Lower leg skin (tissue), 4 donors: ENCODE measurements around the gene PPP6R3. TPM values are rescaled to one million over a fixed set of nuclear protein-coding genes. Genes with fewer than 3 reads are reported as not detected.

Source experiments
- DNase-seq, 2 donors: peaks; one replicate each; pipeline ENCODE4 v3.0.0-alpha.2; 2019; ENCODE audit warnings: low spot score in 2 of 2
- H3K4me3 ChIP-seq: fragments of 200-600 bp; sonication (generic); 2 replicates; pipeline ENCODE4 v1.5.1; 2017; ENCODE audit warnings: mild to moderate bottlenecking, low read depth; ENCODE audit not compliant: poor library complexity, severe bottlenecking
- POLR2A ChIP-seq, 2 donors: fragments of 450-650 bp; IDR thresholded peaks; one replicate each; pipeline ENCODE4 v1.6.1; 2016 to 2017; ENCODE audit warnings: antibody characterized with exemption in 2 of 2, mild to moderate bottlenecking in 1 of 2, moderate library complexity in 1 of 2
- WGBS, 2 donors: methylation state at CpG; one replicate each; pipeline ENCODE4 v1.1.5; 2018; 5-methylcytosine and 5-hydroxymethylcytosine counted together
- intact Hi-C: fragments of 100-400 bp; cut with DNase I; formaldehyde crosslinking; loops from one replicate; pipeline ENCODE4 v1.15.0; 2023; ENCODE audit warnings: low total_unique reads
- total RNA-seq, 4 donors: library from RNA; depleted of rRNA; stranded (reverse); fragments of >200 nt; gene quantifications; one replicate each; pipeline ENCODE4 v1.1.0, GENCODE V29; 2016
- TF ChIP-seq, protein P1 (sequence below), 3 donors: fragments of 450-650 bp; IDR thresholded peaks; one replicate each; pipeline ENCODE4 v1.5.1; 2016; ENCODE audit warnings: antibody characterized with exemption in 3 of 3, mild to moderate bottlenecking in 3 of 3, moderate library complexity in 2 of 3

Gene PPP6R3
- total RNA-seq, 4 donors from 2014 or later = 74.2 to 119 (median 88.6) TPM

DNA sequence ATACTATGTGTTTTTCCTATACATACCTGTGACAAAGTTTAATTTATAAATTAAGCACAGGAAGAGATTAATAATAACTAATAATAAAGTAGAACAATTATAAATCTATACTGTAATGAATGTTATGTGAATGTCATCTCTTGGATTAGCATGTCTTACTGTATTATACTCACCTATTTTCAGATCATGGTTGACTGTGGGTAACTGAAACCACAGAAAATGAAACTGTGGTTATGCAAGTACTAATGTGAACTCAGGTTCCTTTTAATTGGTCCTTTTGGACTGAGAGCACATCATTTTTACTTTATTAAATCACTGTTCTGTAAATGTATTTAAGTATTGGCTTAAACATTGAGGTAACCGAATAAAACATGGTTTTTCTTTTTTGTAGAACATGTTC is 108.8 kb downstream of the PPP6R3 start:
- DNase-seq = no peak
- no peak for TF ChIP-seq POLR2A (IDR thresholded peaks at IDR 0.05)
- TF ChIP-seq, protein P1, sequence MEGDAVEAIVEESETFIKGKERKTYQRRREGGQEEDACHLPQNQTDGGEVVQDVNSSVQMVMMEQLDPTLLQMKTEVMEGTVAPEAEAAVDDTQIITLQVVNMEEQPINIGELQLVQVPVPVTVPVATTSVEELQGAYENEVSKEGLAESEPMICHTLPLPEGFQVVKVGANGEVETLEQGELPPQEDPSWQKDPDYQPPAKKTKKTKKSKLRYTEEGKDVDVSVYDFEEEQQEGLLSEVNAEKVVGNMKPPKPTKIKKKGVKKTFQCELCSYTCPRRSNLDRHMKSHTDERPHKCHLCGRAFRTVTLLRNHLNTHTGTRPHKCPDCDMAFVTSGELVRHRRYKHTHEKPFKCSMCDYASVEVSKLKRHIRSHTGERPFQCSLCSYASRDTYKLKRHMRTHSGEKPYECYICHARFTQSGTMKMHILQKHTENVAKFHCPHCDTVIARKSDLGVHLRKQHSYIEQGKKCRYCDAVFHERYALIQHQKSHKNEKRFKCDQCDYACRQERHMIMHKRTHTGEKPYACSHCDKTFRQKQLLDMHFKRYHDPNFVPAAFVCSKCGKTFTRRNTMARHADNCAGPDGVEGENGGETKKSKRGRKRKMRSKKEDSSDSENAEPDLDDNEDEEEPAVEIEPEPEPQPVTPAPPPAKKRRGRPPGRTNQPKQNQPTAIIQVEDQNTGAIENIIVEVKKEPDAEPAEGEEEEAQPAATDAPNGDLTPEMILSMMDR (IDR thresholded peaks at IDR 0.05) = no peak
- 47 to 64% methylated on average over 1 of the region's 1 CpG for WGBS, 2 donors

DNA sequence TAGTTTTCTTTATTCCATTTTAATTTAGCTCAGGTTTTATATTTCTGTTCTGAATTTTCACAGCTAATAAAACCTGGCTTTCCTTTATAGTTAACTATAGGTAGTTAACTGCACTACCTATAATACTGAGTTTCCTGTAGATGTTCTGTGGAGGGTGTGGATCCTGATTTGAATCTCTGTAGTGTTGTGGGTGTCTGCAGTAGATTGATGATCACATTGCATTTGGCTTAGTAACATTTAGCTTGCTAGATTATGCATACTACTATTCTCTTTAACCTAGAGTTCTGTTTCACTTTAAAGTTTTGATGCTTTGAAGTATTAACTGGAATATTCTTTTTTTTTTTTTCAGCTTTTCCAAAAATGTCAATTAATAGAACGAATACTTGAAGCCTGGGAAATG is 110.1 kb downstream of the PPP6R3 start:
- 63 to 68% methylated on average over 1 of the region's 1 CpG for WGBS, 2 donors
- H3K4me3 ChIP-seq = no peak overlapping the region
- no peak for TF ChIP-seq POLR2A (IDR thresholded peaks at IDR 0.05)
- intact Hi-C loops = loop anchor here (5.0 kb wide), 1 partner anchor 232 kb away; no protein-coding TSS in a partner anchor
- no peak for DNase-seq

More for the DNA sequence above, 108.8 kb downstream of the PPP6R3 start:
- H3K4me3 ChIP-seq = no peak overlapping the region
- intact Hi-C loops = no loop called here

DNA sequence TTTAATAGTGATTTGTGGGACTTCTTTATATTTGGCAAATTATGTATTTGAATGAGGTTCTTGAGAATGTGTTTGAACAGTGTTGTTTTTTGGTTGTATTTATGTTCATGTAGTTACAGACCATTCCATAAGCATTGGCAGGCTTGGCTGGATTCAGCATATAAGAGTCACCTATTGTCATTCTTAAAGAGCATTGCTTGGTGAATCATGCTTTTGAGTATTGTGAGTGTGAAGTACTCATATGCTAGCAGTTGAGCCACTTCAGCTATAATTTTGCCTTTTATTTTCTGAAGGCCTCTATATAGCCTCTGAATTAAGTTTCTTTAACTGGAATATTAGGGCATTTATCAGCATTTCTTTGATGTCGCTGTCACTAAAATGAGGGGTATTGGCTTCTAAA is 113.8 kb downstream of the PPP6R3 start:
- TF ChIP-seq, protein P1 (IDR thresholded peaks at IDR 0.05) = no peak
- no peak for TF ChIP-seq POLR2A (IDR thresholded peaks at IDR 0.05)
- 97 to 100% methylated on average over 1 of the region's 1 CpG for WGBS, 2 donors

DNA sequence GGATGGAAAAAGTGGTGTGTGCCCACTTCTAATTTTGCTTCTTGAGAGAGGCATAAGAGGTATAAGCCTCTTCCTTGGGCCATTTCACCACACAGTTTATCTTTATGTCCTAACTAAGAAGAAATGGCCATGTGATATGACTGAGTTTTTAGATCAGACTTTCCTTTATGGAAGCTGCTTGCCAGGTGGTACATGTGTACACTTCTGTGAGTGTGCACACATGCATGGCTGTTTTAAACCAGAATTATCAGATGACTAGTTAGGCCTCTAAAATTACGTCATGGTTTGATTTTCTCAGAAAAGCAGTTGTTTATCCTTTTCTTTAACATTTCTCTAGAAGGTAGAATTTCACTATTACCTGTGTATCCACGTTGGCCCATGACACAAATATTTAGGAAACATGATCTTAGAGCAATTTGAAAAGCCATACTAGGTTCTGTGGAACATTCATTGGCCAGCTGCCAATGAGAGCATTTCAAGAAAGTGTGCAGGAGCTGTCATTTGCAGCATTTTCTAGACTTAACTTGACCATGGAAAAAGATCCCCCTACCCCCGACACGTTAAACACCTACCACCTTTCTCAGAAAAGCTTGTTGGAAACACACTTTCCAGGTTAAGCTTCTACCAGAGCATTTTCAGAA is 114.6 kb downstream of the PPP6R3 start:
- intact Hi-C loops = no loop called here
- WGBS, 2 donors = 86 to 87% methylated on average over 4 of the region's 4 CpGs
- TF ChIP-seq POLR2A (IDR thresholded peaks at IDR 0.05) = no peak
- TF ChIP-seq, protein P1 (IDR thresholded peaks at IDR 0.05) = no peak
- no peak overlapping the region for H3K4me3 ChIP-seq
- no peak for DNase-seq

More for the DNA sequence above, 113.8 kb downstream of the PPP6R3 start:
- no peak overlapping the region for H3K4me3 ChIP-seq
- intact Hi-C loops = loop anchor here (5.0 kb wide), 1 partner anchor 228 kb away; no protein-coding TSS in a partner anchor
- DNase-seq = no peak

DNA sequence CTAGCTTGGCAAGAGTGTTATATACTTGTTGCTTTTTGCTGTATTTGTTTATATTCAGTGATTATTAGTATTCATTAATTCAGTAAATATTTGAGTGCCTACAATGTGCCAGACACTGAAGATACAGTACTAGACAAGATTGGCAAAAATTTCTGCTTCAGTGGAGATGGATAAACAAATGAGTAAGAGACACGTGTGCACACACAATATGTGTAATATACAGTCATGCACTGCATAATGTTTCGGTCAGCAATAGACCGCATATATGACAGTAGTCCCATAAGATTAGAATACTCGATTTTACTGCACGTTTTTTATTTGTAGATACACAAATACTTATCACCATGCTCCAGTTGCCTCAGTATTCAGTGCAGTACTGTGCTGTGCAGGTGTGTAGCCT is 118.9 kb downstream of the PPP6R3 start:
- TF ChIP-seq POLR2A (IDR thresholded peaks at IDR 0.05) = no peak
- TF ChIP-seq, protein P1 (IDR thresholded peaks at IDR 0.05) = no peak
- no peak overlapping the region for H3K4me3 ChIP-seq
- intact Hi-C loops = no loop called here
- 94 to 95% methylated on average over 5 of the region's 5 CpGs for WGBS, 2 donors
- DNase-seq = no peak

DNA sequence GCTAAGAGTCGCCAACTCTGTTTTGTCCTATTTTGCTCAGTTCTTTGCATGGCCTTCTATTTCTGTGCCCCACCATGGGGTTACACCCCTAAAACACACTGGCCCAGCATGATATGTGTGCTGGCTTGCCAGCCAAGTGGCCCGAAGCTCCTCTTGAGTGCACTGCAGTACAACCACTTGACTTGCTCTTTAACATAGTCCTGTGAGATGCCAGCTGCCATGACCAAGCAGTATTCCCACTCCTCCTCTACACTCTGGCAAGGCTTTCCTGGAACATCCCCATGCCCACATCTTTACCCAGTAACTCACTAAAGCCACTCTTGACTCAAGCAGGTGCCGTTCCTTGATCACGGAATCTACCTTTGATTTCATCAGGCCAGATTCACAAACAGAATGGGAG is 120.9 kb downstream of the PPP6R3 start:
- WGBS, 2 donors = 82 to 83% methylated on average over 4 of the region's 4 CpGs
- intact Hi-C loops = no loop called here
- no peak overlapping the region for H3K4me3 ChIP-seq
- no peak for TF ChIP-seq POLR2A (IDR thresholded peaks at IDR 0.05)
- DNase-seq = no peak

DNA sequence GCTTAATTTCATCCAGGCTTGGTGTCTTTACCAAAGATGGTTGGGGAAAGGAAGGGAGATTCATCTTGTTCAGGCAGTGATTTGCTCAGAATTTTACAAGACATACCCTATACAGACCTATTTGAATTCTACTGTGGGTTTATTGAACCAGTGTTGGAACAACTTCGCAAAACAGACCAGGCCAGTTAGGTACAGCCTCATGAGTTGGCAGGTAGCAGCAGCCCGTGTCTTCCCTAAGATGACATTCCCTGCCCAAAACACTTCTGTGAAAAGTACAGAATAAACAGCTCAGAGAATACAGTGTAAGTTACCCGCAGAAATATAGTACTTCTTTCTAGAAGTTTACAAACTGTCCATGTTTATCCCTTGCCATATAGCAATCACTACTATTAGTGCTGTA is 121.3 kb downstream of the PPP6R3 start:
- no peak for DNase-seq
- WGBS, 2 donors = 79 to 86% methylated on average over 3 of the region's 3 CpGs
- TF ChIP-seq POLR2A (IDR thresholded peaks at IDR 0.05) = no peak
- TF ChIP-seq, protein P1 (IDR thresholded peaks at IDR 0.05) = no peak
- no peak overlapping the region for H3K4me3 ChIP-seq
- intact Hi-C loops = no loop called here
